HT1080 (cell line): Measurements from ENCODE around the gene TRIM31. TPM values are rescaled to one million over a fixed set of nuclear protein-coding genes. Genes with fewer than 3 reads are reported as not detected.
"Not testable (repeated sequence)": the region's sequence is repeated elsewhere in the genome, so short reads cannot be mapped to it uniquely, and the experiment has no call there.

Source experiments
- DNase-seq: peaks from one replicate; pipeline ENCODE4 v3.0.0-alpha.2; 2015; ENCODE audit warnings: low read depth
- total RNA-seq: library from RNA; depleted of rRNA; stranded (reverse); fragments of >200 nt; shearing (Covaris generic); gene quantifications from 2 replicates; pipeline ENCODE4 v1.2.3, GENCODE V29; 2014

TRIM31 gene
- total RNA-seq, 1 experiment from 2014 or later = 0.03 TPM

DNA sequence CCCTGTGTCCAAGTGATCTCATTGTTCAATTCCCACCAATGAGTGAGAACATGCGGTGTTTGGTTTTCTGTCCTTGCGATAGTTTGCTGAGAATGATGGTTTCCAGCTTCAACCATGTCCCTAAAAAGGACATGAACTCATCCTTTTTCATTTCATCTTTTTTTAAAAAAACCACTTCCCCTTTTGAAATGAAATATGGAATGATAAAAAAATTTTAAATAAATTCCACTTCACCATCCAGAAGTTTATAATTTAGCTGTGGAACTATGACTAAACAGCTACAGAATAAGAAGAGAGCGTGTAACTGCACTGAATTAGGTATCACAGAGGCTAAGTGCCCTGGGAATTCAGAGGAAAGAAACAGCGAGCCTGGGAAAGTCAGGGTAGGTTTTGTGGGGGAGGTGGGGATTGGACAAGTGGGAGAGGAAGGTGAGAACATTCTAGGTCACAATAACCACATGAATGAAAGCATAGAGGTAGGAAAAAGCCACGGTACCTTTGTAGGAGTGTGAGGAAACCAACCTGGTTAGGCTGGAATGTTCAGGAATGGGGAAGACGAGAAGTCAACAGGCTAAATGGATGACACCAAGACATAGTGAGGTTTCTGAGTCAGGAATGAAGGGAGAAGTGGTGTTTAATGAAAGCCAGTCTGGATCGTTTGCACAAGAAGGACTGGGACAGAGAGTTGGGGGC, 37.1 kb upstream of the TRIM31 start:
- DNase-seq = no peak

- no peak for DNase-seq
Observed at GRCh38 chr6:30149234-30149633, 36.3 kb upstream of the TRIM31 start.

DNA sequence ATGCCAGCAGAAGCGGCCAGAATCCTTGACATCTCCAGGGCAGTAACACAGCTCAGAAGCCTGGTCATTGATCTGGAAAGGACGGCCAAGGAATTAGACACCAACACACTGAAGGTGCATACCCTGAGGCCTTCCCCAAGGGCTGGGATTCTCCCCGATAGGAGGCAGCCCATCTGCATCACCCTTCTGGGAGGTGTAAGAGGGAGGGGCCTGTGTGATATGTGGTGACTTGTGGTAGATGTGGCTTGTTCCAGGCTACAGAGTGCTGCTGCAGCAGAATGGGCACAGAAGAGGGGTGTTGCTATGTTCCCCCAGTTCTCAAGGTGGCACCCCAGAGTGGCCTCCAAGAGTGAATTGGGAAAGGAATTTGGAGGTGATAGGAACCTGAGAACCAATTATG, 34.2 kb upstream of the TRIM31 start:
- no peak for DNase-seq

GRCh38 chr6:30145818-30146217, 32.9 kb upstream of the TRIM31 start:
- no peak for DNase-seq

- DNase-seq = no peak
Observed at GRCh38 chr6:30144811-30145210, 31.9 kb upstream of the TRIM31 start.

- DNase-seq = no peak
Observed at GRCh38 chr6:30143780-30144179, 30.9 kb upstream of the TRIM31 start.

DNA sequence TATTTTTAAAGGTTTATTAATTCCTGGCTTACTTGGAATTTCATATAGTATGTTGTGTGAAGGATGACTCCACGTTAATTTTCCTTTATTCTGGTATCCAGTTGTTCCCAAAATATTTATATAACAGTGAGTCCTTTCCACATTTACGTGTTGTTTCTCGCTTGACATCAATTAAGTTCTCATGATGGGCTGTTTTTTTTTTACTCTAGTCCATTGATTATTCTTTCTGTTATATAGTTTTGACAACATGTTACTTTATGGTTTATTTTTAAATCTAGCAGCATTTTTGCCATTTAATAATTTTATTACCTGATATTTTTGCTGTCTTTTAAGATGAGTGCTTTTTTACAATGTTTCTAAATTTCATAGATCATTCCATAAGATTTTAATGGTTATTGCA, 29.8 kb upstream of the TRIM31 start:
- no peak for DNase-seq

- DNase-seq = not testable (repeated sequence)
Observed at GRCh38 chr6:30140240-30140639, 27.4 kb upstream of the TRIM31 start.

DNA sequence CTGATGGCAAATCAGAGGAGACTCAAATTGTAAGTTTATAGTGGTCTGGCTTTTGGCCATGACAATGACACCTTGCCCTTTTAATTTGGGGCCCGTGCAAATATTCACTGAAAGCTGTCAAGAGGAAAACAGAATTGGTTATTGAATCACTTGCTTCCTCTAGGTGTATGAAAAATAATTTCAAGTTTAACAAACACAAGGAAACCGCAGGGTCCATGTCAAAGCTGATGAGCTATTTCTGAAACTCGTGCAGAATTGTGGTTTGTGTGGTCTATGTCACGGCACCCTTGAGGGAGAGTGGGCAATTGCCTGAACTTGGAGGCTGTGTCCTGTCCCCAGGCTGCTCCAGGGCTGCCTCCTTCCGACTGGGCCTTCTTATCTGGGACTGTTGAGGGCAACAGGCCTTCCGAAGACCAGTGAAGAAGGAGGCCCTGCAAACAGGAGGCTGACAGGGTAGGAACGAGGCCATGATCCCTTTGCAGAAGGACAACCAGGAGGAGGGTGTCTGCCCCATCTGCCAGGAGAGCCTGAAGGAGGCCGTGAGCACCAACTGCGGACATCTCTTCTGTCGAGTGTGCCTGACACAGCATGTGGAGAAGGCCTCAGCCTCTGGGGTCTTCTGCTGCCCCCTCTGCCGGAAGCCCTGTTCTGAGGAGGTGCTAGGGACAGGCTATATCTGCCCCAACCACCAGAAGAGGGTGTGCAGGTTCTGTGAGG, 23.8 kb upstream of the TRIM31 start:
- DNase-seq = no peak

- DNase-seq = no peak
Observed at GRCh38 chr6:30135757-30136156, 22.9 kb upstream of the TRIM31 start, which contains the start of gene TRIM40. TRIM40 (plus strand) TSS chr6:30136140; CDS start chr6:30137037, 897 bp downstream.

DNA sequence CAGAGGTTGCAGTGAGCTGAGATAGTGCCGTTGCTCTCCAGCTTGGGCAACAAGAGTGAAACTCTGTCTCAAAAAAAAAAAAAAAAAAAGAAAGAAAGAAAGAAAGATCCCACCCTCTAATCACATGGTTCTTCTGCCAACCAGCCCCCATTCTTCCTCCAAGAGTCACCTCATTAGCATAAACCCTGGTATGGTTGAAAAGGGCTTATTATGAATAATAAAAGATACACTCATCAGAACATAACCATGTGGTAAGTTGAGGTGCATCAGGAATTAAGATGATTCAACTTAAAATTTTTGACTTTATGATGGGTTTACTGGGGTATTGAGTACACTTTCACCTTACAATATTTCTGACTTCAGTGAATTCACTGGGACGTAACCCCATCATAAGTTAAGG, 22.3 kb upstream of the TRIM31 start:
- no peak for DNase-seq

DNA sequence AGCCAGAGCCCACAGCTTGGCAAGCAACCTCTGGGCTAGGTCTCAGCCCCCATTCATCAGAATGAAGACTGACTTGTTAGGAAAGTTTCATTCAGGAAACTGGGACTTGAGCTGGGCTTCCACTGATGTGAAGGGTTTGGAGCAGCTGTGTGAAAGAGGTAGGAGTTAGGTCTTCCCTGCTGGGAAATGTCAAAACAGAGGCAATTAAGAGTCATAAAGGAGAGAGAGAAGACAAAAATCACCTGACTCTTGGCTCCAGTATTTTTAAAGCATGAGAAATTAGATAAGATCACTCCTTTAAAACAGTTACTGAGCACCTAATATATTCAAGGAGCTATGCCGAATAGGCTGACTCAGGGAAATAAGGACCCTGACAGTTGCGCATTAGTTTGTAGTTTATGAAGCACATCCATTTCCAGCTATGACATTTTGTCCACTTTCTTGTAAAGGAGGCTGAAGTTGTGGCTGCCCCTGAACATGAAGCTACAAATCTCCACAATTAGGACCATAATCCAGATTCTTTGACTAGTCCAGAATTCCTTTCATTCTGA, 19.1 kb upstream of the TRIM31 start:
- DNase-seq = no peak

GRCh38 chr6:30130887-30131862, 18.3 kb upstream of the TRIM31 start:
- peak; percentile 66 for DNase-seq

DNA sequence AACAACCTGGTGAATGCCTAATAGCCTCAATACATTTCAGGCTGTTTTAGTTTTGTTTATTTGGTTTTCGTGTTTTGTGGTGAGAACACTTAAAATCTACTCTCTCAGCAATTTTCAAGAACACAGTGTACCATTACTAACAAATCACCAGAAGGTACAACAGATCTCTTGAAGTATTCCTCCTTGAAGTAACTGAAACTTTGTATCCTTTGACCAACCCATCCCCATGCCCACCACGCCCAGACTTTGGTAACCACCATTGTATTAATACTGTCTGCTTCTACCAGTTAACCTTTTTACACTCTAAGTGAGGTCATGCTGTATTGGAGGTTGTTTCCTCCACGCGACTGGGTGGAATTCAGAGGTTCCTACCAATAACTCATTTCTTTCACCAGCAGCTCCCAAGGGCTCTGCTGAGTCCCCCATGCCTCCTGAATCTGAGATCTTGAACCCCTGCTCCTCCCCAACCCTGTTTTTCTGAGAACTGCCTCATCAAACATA, 17.3 kb upstream of the TRIM31 start:
- DNase-seq = no peak

- no peak for DNase-seq
Observed at GRCh38 chr6:30129265-30130178, 16.6 kb upstream of the TRIM31 start.

GRCh38 chr6:30127238-30128093, 14.6 kb upstream of the TRIM31 start:
- DNase-seq = no peak

DNA sequence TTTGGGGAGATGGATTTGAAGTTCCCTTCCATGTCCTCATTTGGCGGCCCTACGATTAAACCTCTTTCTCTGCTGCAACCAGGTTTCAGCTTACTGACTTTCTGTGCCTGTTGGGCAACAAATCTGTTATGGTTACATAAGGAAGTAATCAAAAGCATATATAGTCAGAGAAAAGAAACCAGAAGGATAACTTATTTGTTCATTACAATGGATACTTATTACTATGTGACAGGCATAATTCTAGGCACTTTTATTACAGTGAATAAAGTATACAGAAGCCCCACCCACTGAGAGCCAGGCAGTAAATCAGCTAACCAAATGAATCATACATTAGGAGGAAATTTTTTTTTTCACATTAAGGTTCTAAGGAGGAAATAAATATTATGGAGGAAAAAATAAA, 9.6 kb upstream of the TRIM31 start:
- DNase-seq = no peak

DNA sequence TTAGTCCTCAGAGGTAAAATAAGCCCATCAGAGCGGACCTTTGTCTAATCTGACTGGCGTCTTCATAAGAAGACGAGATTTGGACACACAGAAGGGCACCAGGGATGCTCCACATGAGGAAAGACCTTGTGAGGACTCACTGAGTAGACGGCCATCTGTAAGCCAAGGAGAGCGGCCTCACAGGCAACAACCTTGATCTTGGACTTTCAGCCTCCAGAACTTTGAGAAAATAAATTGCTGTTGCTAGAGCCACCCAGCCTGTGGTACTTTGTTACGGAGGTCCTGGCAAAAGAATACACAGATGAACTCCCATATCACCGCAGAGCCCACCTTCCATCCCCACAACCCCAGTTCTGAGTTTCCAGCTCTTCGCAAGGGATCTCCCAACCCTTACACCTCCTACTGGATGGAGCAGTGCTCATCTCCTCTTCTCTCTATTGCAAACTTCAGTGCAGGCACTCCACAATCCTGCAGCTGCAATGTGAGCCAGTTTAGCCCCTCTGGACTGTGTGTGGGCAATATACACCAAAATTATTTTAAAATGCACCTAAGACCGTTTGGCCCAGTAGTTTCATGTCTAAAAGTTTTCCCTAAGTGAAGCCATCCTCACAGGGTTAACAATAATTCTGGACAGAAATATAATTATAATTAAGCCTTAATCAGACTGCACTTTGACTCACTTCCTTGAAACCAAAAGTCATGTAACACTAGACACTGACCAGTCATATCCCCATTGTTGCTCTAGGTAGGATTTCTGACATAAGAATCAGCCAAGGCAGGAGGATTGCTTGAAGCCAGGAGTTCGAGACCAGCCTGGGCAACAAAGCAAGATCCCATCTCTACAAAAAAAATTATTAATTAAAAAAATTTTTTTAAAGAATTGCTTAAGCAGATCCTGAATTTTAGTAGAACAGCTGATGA, 8.8 kb upstream of the TRIM31 start:
- no peak for DNase-seq
